ENCODE results near the gene ZNF213.

GRCh38 chr16:3188925-3189825 lies 54.3 kb downstream of the ZNF213 start:
- no peak for TF ChIP-seq POLR2A (IDR thresholded peaks at IDR 0.05)
- TF ChIP-seq CTCF (IDR thresholded peaks at IDR 0.05): no peak

All from esophagus squamous epithelium (tissue), 4 donors.